K562 (cell line): ENCODE results near the gene FIG4. TPM values are rescaled to one million over a fixed set of nuclear protein-coding genes. Genes with fewer than 3 reads are reported as not detected.

ENCODE experiments used
- ATAC-seq: fragments of 200-7000 bp; cut with Tn5 transposase; 3 replicates; pipeline ENCODE4 v1.9.1; 2020; ENCODE audit warnings: moderate library complexity
- BruUV-seq: library from RNA; stranded (reverse); fragments of 400-500 nt; replicated peaks from 2 replicates; lab custom pipeline; 2021; lab: Mats Ljungman, UMichigan
- CTCF ChIA-PET: fragments of 300-600 bp; formaldehyde crosslinking; extraction: SDS; loops from one replicate; lab custom pipeline; 2021; ENCODE audit warnings: low intra/inter-chr PET ratio; lab: Yijun Ruan, JAX
- POLR2A ChIA-PET: fragments of 300-600, 350-650 bp; sonication (Branson Sonifier 250); formaldehyde crosslinking; extraction: SDS; loops from one replicate; lab custom pipeline; 2021; ENCODE audit warnings: antibody characterized with exemption, inconsistent platforms; lab: Yijun Ruan, JAX
- DNase-seq, 4 experiments: peaks; one replicate each; pipeline versions ENCODE4 v3.0.0 to v3.0.0-alpha.2; 2011 to 2018; ENCODE audit warnings: low spot score in 3 of 4, mixed read lengths in 3 of 4; ENCODE audit errors: extremely low read depth in 1 of 4
- FAIRE-seq: peaks from 2 replicates; lab custom pipeline; 2011; peaks lifted over from hg19 to GRCh38; lab: Jason Lieb, UNC
- H2AFZ ChIP-seq: 2 replicates; pipeline ENCODE4 v1.6.0; 2011; ENCODE audit warnings: low read depth, low read length, control low read depth, inconsistent platforms
- H3K27ac ChIP-seq: fragments of 200-600 bp; 3 replicates; pipeline ENCODE4 v1.8.0; 2011; ENCODE audit warnings: low read depth, mild to moderate bottlenecking, control low read depth, inconsistent platforms, low read length, moderate library complexity, mixed read lengths; ENCODE audit errors: extremely low read depth
- H3K27me3 ChIP-seq, 2 experiments: fragments of 300-600 bp in 1 of 2; 2 replicates in 1 of 2; 3 replicates in 1 of 2; pipeline versions ENCODE4 v1.6.0 to v1.8.0; 2011; ENCODE audit warnings: inconsistent platforms in 2 of 2, low read length in 2 of 2, mild to moderate bottlenecking in 1 of 2, mixed read lengths in 1 of 2, moderate library complexity in 1 of 2; ENCODE audit not compliant: control insufficient read depth in 2 of 2, insufficient read depth in 2 of 2
- H3K36me3 ChIP-seq: fragments of 300-600 bp; 3 replicates; pipeline ENCODE4 v1.8.0; 2011; ENCODE audit warnings: mild to moderate bottlenecking, low read length, inconsistent platforms; ENCODE audit not compliant: control insufficient read depth, insufficient read depth
- H3K4me1 ChIP-seq, 2 experiments: fragments of 200-600 bp in 1 of 2; replicated peaks in 1 of 2; 2 replicates in 1 of 2; 3 replicates in 1 of 2; pipeline versions ENCODE4 v1.5.1 to v1.8.0; 2011; ENCODE audit warnings: inconsistent platforms in 2 of 2, low read length in 2 of 2, mild to moderate bottlenecking in 1 of 2, mixed read lengths in 1 of 2, moderate library complexity in 1 of 2; ENCODE audit not compliant: control insufficient read depth in 2 of 2, insufficient read depth in 2 of 2
- H3K4me2 ChIP-seq: 2 replicates; pipeline ENCODE4 v1.6.1; 2011; ENCODE audit warnings: low read length, control low read depth, inconsistent platforms, mixed read lengths; ENCODE audit not compliant: insufficient read depth
- H3K4me3 ChIP-seq: fragments of 200-600 bp; sonication (generic), shearing (Covaris generic); 2 replicates; pipeline ENCODE4 v1.5.1; 2016; ENCODE audit warnings: control low read depth, inconsistent platforms
- H3K79me2 ChIP-seq: fragments of 200-600 bp; 3 replicates; pipeline ENCODE4 v1.8.0; 2011; ENCODE audit warnings: low read length, inconsistent platforms; ENCODE audit not compliant: control insufficient read depth, insufficient read depth
- H3K9ac ChIP-seq, 2 experiments: 2 replicates each; pipeline versions ENCODE4 v1.6.0 to v1.6.1; 2011; ENCODE audit warnings: low read depth in 2 of 2, low read length in 2 of 2, control low read depth in 1 of 2, inconsistent platforms in 1 of 2, mild to moderate bottlenecking in 1 of 2, mixed read lengths in 1 of 2; ENCODE audit not compliant: insufficient read depth in 1 of 2
- H3K9me1 ChIP-seq: one replicate; pipeline ENCODE4 v1.6.0; 2011; ENCODE audit warnings: inconsistent platforms, mild to moderate bottlenecking, low read length, moderate library complexity; ENCODE audit not compliant: control insufficient read depth, insufficient read depth
- H3K9me3 ChIP-seq: replicated peaks from 2 replicates; pipeline ENCODE4 v1.5.1; 2011; ENCODE audit warnings: low read depth, low read length, inconsistent platforms; ENCODE audit not compliant: control insufficient read depth, insufficient read depth
- H4K20me1 ChIP-seq: replicated peaks from 2 replicates; pipeline ENCODE4 v1.6.1; 2011; ENCODE audit warnings: low read length, inconsistent platforms, mixed read lengths; ENCODE audit not compliant: control insufficient read depth, insufficient read depth
- ARID2 ChIP-seq: fragments of 450-650 bp; IDR thresholded peaks from 2 replicates; pipeline ENCODE4 v1.6.1; 2017; ENCODE audit warnings: antibody characterized with exemption, mild to moderate bottlenecking
- ERF ChIP-seq: fragments of 450-650 bp; formaldehyde crosslinking; IDR thresholded peaks from 2 replicates; pipeline ENCODE4 v1.4.0; 2020; ENCODE audit warnings: mild to moderate bottlenecking, mixed read lengths
- FIP1L1 ChIP-seq: fragments of 200-400 bp; formaldehyde crosslinking; IDR thresholded peaks from 2 replicates; pipeline ENCODE4 v1.6.1; 2018; ENCODE audit warnings: mild to moderate bottlenecking, low read depth, low read length; ENCODE audit not compliant: poor library complexity, severe bottlenecking
- HLTF ChIP-seq: fragments of 450-650 bp; IDR thresholded peaks from 2 replicates; pipeline ENCODE4 v1.6.1; 2016
- HMGN3 ChIP-seq: IDR thresholded peaks from 2 replicates; pipeline ENCODE4 v1.6.1; 2011; ENCODE audit warnings: borderline replicate concordance, low read depth, mild to moderate bottlenecking, mixed read lengths, low read length; ENCODE audit not compliant: insufficient read length; ENCODE audit errors: extremely low read depth
- OTX1 ChIP-seq: fragments of 450-650 bp; formaldehyde crosslinking; IDR thresholded peaks from 2 replicates; pipeline ENCODE4 v1.4.0; 2022; ENCODE audit warnings: mild to moderate bottlenecking
- POLR2AphosphoS2 ChIP-seq: IDR thresholded peaks from 2 replicates; pipeline ENCODE4 v1.6.1; 2012; ENCODE audit warnings: low read length, improper control_type of control experiment
- PYGO2 ChIP-seq: fragments of 450-650 bp; IDR thresholded peaks from 2 replicates; pipeline ENCODE4 v1.6.1; 2016; ENCODE audit warnings: mild to moderate bottlenecking, missing genetic modification characterization, moderate library complexity, missing compliant biosample characterization
- RBM34 ChIP-seq: fragments of 200-400 bp; formaldehyde crosslinking; IDR thresholded peaks from 2 replicates; pipeline ENCODE4 v1.6.1; 2018; ENCODE audit warnings: low read length, borderline replicate concordance; ENCODE audit not compliant: insufficient read depth
- RUNX1 ChIP-seq: sonication (generic); IDR thresholded peaks from 2 replicates; pipeline ENCODE4 v1.6.1; 2016; ENCODE audit warnings: antibody characterized with exemption, low read depth
- SOX6 ChIP-seq: fragments of 450-650 bp; IDR thresholded peaks from 2 replicates; pipeline ENCODE4 v1.6.1; 2014; ENCODE audit warnings: mild to moderate bottlenecking
- STAT5A ChIP-seq: IDR thresholded peaks from 2 replicates; pipeline ENCODE4 v1.6.1; 2012; ENCODE audit warnings: low read length, inconsistent platforms, borderline replicate concordance
- TAF9B ChIP-seq: fragments of 450-650 bp; IDR thresholded peaks from 2 replicates; pipeline ENCODE4 v1.6.1; 2018; ENCODE audit warnings: mild to moderate bottlenecking; ENCODE audit not compliant: partially characterized antibody
- TRIM25 ChIP-seq: fragments of 450-650 bp; IDR thresholded peaks from 2 replicates; pipeline ENCODE4 v1.7.0; 2016; ENCODE audit warnings: borderline replicate concordance
- WGBS: fragments of 100-300 bp; shearing (Covaris generic); methylation state at CpG from one replicate; pipeline ENCODE4 v1.1.6; 2016; ENCODE audit warnings: low coverage, mixed read lengths; ENCODE audit not compliant: insufficient coverage; ENCODE audit errors: missing lambda C conversion rate; 5-methylcytosine and 5-hydroxymethylcytosine counted together
- in situ Hi-C: fragments of 300-500 bp; cut with MboI; formaldehyde crosslinking; loops from 4 replicates; pipeline ENCODE4 v1.15.0; 2018; ENCODE audit warnings: inconsistent platforms, mixed read lengths
- intact Hi-C: fragments of 100-400 bp; cut with micrococcal nuclease; formaldehyde crosslinking; loops from 2 replicates; pipeline ENCODE4 v1.14.2; 2022
- polyA plus RNA-seq, 8 experiments: library from polyadenylated mRNA; depleted of rRNA in 4 of 8; stranded (reverse) in 5 of 8; unstranded in 3 of 8; fragments of >200 nt; fragmentation: Nextera tagmentation in 2 of 8; fragmentation: Illumina TruSeq in 1 of 8; extraction: Ambion mirVana in 2 of 8; extraction: Trizol in 1 of 8; gene quantifications; 2 replicates each; pipeline versions ENCODE4 v1.2.1 to v1.2.3, GENCODE V29; 2011 to 2014; ENCODE audit warnings: inconsistent platforms in 1 of 8, missing spikeins in 1 of 8
- total RNA-seq, 7 experiments: library from RNA; depleted of rRNA in 6 of 7; stranded (reverse); fragments of >200 nt in 6 of 7; fragmentation: Illumina TruSeq in 2 of 7; extraction: Trizol in 2 of 7; gene quantifications; 2 replicates each; pipeline versions ENCODE4 v1.2.1 to v1.2.3, GENCODE V29; 2011 to 2021; ENCODE audit warnings: low replicate concordance in 1 of 7

Gene FIG4
- total and polyA plus RNA-seq, 9 of the 15 experiments (the other 6 are each of a cell fraction or from before 2014, with no cell fraction given) = 1.5 to 6.8 (median 4.3) TPM

GRCh38 chr6:109794201-109794923 lies 103.3 kb downstream of the FIG4 start:
- no peaks in the 10 kb centered on the region for H3K9me1 ChIP-seq
- POLR2A ChIA-PET = interaction anchor here (1.3 kb wide), 1 partner anchor 9 kb away, joined by 4 read pairs; no protein-coding TSS in a partner anchor
- no peak for TF ChIP-seq HMGN3
- TF ChIP-seq OTX1 (CRISPR knock-in tag) = no peak
- TF ChIP-seq ARID2 = no peak
- no peak for TF ChIP-seq FIP1L1
- TF ChIP-seq PYGO2 (tag) = no peak
- no peak for TF ChIP-seq RUNX1
- no peak for TF ChIP-seq TAF9B
- no peak for TF ChIP-seq SOX6
- no peak for TF ChIP-seq POLR2AphosphoS2
- no peak for TF ChIP-seq TRIM25
- no peak for TF ChIP-seq STAT5A
- no peak for TF ChIP-seq ERF (CRISPR knock-in tag)
- TF ChIP-seq RBM34 = no peak
- TF ChIP-seq HLTF = no peak
- H3K4me1 ChIP-seq = no peaks in the 10 kb centered on the region
- intact Hi-C loops (no loop called here), in situ Hi-C loops (no loop called here)
- no peak overlapping the region for H3K4me3 ChIP-seq
- ATAC-seq (no peak), FAIRE-seq (no peak), DNase-seq (no peak)
- no peaks in the 10 kb centered on the region for H3K36me3 ChIP-seq
- H3K9me3 ChIP-seq = no peaks in the 10 kb centered on the region
- H2AFZ ChIP-seq = peak overlapping the region; percentile 43; the same call in 1 of the 2 replicates
- H3K27me3 ChIP-seq = peaks cover 0 to 13% of the 10 kb centered on the region in 2 experiments; a peak in 2 of 5 replicates
- no peaks in the 10 kb centered on the region for H3K79me2 ChIP-seq
- no peak overlapping the region for H3K9ac ChIP-seq
- H3K27ac ChIP-seq = no peak overlapping the region
- WGBS = 13% methylated on average over 6 of the region's 6 CpGs
- H4K20me1 ChIP-seq = no peaks in the 10 kb centered on the region
- BruUV-seq = no TSS peak
- no peak overlapping the region for H3K4me2 ChIP-seq
- CTCF ChIA-PET = no interaction called here
